ENCODE measurements around the gene THRB. TPM values are rescaled to one million over a fixed set of nuclear protein-coding genes. Genes with fewer than 3 reads are reported as not detected.

THRB gene
- polyA plus RNA-seq (2013, experiment 1 of 4) = 0.30 TPM
- 0.64 TPM for polyA plus RNA-seq (2013, experiment 2 of 4)
- 0.16 TPM for polyA plus RNA-seq (2013, experiment 3 of 4)
- polyA plus RNA-seq (2013, experiment 4 of 4) = 0.41 TPM

DNA sequence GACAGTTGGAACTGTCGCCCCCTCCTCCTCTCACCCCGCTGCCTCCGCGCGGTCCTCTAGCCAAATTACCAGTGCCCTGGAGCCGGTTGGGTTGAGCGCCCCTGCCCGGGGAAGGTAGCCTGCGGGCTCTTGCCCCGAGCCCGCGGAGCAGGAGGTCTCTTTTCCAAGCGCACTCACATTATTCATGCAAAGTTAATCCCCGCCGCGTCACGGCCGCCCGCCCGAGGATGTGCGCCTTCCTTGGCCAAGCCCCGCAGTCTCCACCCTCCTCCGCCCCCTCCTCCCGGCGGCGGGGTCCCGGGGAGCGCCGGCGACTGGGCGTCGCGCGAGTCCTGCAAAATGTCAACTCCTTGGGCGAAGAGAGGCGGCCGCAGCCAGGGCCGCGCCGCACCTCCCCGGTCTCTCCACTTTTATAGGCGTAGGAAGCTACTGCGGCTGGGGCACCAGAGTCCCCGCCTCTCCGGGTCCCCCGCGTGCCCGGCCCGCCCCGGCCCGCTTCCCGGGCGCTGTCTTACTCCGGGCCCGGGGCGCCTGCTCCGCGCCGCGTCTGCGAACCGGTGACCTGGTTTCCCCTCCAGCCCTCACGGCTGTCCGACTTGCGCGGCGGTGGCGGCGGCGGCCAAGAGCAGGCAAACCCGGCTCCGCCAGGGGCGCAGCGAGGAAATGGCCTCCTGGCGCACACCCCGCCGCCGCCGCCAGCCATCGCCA lies at the start of gene THRB:
Gene THRB, minus strand, starts transcription at position 233 of the 708 bp plus-strand sequence.
- peak within 1 kb of the TSS; percentile 67 for H3K4me3 ChIP-seq (ENCODE audit: insufficient read depth, low read depth, low read length)
- H3K27ac ChIP-seq (ENCODE audit: insufficient read depth, low read depth, low read length, poor library complexity, severe bottlenecking) = no peak within 1 kb of the TSS
- H3K36me3 ChIP-seq (ENCODE audit: control insufficient read depth, insufficient read depth, low read length) = no peaks in the 10 kb centered on the region
- WGBS, 2 experiments = 0% methylated on average over 80 of the region's 80 CpGs
- peaks cover 52% of the 10 kb centered on the region for H3K27me3 ChIP-seq (ENCODE audit: control insufficient read depth, insufficient read depth, low read length, poor library complexity, severe bottlenecking)
- no peaks in the 10 kb centered on the region for H3K9me3 ChIP-seq (ENCODE audit: control insufficient read depth, low read length)
- H3K4me1 ChIP-seq (ENCODE audit: control insufficient read depth, insufficient read depth, low read length) = no peaks in the 10 kb centered on the region

DNA sequence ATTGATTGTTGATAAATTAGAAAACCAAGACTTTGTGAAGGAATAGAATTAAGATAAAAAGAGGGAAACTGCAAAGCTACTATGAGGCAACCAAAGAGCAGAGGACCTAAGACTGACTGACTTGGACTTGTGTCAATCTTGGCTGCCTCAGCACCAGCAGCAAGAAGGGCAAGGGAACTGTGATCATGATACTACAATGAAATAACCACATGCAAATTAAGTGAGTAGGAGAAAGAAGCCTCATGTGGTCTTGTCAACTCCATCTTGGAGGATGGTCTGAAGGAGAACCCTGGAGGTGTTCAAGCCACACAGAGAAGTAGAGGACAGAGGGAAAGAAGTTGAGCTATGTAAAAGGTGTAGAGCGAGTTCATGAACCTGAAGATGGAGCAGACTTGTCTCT lies 47.3 kb upstream of the THRB start:
- Histone ChIP-seq H3K27me3 (ENCODE audit: control insufficient read depth, insufficient read depth, low read length, poor library complexity, severe bottlenecking) (no peaks in the 10 kb centered on the region), H3K9me3 (ENCODE audit: control insufficient read depth, low read length) (no peaks in the 10 kb centered on the region), H3K4me1 (ENCODE audit: control insufficient read depth, insufficient read depth, low read length) (no peaks in the 10 kb centered on the region), H3K4me3 (ENCODE audit: insufficient read depth, low read depth, low read length) (no peak overlapping the region), H3K36me3 (ENCODE audit: control insufficient read depth, insufficient read depth, low read length) (no peaks in the 10 kb centered on the region), H3K27ac (ENCODE audit: insufficient read depth, low read depth, low read length, poor library complexity, severe bottlenecking) (no peak overlapping the region)
- 88 to 93% methylated on average over 1 of the region's 1 CpG for WGBS, 2 experiments

DNA sequence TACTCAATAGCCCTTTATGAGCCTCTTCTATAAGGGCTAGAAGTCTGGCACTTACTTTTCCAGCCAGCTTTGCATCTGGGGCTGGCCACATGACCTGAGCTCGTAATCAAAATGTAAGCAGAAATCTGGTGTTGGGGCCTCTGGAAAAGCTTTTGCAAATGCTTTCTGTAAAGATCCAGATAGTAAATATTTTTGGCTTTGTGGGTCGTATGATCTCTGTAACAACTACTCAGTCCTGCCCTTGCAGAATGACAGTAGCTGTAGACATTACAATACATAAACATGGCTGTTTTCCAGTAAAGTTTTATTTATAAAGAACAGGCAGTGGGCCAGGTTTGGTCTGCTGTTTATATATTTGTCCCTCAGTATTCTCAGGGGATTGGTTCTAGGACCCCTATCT lies 46.2 kb upstream of the THRB start:
- H3K4me1 ChIP-seq (ENCODE audit: control insufficient read depth, insufficient read depth, low read length) = no peaks in the 10 kb centered on the region
- H3K9me3 ChIP-seq (ENCODE audit: control insufficient read depth, low read length) = no peaks in the 10 kb centered on the region
- H3K27me3 ChIP-seq (ENCODE audit: control insufficient read depth, insufficient read depth, low read length, poor library complexity, severe bottlenecking) = no peaks in the 10 kb centered on the region
- WGBS, 2 experiments = 87 to 97% methylated on average over 2 of the region's 2 CpGs
- no peak overlapping the region for H3K27ac ChIP-seq (ENCODE audit: insufficient read depth, low read depth, low read length, poor library complexity, severe bottlenecking)
- no peaks in the 10 kb centered on the region for H3K36me3 ChIP-seq (ENCODE audit: control insufficient read depth, insufficient read depth, low read length)
- no peak overlapping the region for H3K4me3 ChIP-seq (ENCODE audit: insufficient read depth, low read depth, low read length)

DNA sequence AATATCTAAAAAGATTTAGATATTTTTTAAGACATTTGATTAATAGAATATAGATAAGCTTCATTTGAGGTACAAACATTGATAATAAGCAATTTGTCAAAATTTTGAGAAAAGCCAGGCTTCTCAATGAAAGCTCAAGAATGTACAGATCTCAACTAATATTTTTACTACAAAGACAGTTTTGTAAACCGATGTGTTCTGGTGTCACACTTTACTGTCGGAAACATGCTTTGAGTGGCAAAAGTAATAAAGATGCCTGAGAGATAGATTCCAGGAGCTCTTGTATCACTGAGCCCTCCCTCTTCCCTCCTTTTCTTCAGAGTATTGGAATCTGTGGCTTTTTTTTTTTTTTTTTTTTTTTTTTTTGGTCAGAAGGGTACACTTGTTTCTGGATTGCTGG lies 45.0 kb upstream of the THRB start:
- no peaks in the 10 kb centered on the region for H3K36me3 ChIP-seq (ENCODE audit: control insufficient read depth, insufficient read depth, low read length)
- WGBS, 2 experiments = 98 to 100% methylated on average over 2 of the region's 2 CpGs
- H3K9me3 ChIP-seq (ENCODE audit: control insufficient read depth, low read length) = no peaks in the 10 kb centered on the region
- no peaks in the 10 kb centered on the region for H3K4me1 ChIP-seq (ENCODE audit: control insufficient read depth, insufficient read depth, low read length)
- no peaks in the 10 kb centered on the region for H3K27me3 ChIP-seq (ENCODE audit: control insufficient read depth, insufficient read depth, low read length, poor library complexity, severe bottlenecking)
- H3K27ac ChIP-seq (ENCODE audit: insufficient read depth, low read depth, low read length, poor library complexity, severe bottlenecking) = no peak overlapping the region
- H3K4me3 ChIP-seq (ENCODE audit: insufficient read depth, low read depth, low read length) = no peak overlapping the region

DNA sequence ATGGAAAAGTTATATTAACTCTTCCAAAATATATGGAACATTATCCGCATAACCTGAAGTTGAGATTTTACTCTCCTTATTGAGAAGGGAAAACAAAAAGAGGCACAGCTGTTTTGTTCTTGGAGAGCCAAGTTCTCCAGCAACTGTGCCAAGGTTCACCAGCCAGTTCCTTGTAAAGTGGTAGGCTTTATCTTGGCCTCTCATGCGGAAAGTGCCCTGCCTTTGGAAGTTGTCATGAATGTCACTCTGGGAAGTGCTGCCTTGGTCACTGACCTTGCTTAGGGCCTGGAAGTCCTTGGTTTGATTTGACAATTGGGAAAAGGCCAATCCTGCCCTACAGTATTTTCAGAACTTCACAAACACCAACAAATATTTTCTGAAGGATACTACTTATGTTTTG lies 44.2 kb upstream of the THRB start:
- Histone ChIP-seq H3K4me1 (ENCODE audit: control insufficient read depth, insufficient read depth, low read length) (no peaks in the 10 kb centered on the region), H3K9me3 (ENCODE audit: control insufficient read depth, low read length) (no peaks in the 10 kb centered on the region), H3K27ac (ENCODE audit: insufficient read depth, low read depth, low read length, poor library complexity, severe bottlenecking) (no peak overlapping the region), H3K4me3 (ENCODE audit: insufficient read depth, low read depth, low read length) (no peak overlapping the region), H3K27me3 (ENCODE audit: control insufficient read depth, insufficient read depth, low read length, poor library complexity, severe bottlenecking) (no peaks in the 10 kb centered on the region), H3K36me3 (ENCODE audit: control insufficient read depth, insufficient read depth, low read length) (no peaks in the 10 kb centered on the region)
- 92 to 97% methylated on average over 2 of the region's 2 CpGs for whole genome bisulfite sequencing, 2 experiments

DNA sequence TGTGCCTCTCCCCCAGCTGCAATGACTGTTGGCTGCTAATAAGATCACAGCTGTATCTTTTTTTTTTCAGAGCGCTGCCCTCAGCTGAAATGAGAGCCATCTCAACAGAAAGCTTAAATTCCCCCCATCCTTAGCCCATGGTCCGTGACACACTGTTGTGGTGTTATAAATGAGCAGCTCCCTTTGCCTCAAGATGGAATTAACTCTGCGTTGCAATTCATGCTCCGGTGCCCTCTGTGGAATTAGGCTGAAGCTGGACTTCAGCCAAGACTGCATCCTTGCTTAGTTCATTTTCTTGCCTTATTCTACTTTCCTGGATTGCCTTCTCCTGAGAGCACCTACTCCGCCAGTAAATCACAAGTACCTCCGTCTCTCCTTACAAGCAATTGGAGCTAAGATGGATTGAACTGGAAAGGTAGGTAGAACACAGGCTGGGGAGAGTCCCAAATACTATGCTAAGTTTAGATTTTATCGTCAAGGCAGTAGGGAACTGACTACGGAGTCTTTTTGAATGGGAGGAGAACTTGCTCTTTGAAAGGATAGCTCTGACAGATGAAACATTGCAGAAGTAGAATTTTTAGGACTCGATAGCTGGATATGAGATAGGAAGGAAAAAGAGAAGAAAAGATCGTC lies 39.0 kb upstream of the THRB start:
- H3K27ac ChIP-seq (ENCODE audit: insufficient read depth, low read depth, low read length, poor library complexity, severe bottlenecking) = no peak overlapping the region
- no peak overlapping the region for H3K4me3 ChIP-seq (ENCODE audit: insufficient read depth, low read depth, low read length)
- H3K36me3 ChIP-seq (ENCODE audit: control insufficient read depth, insufficient read depth, low read length) = no peaks in the 10 kb centered on the region
- 80% methylated on average over 9 to 10 of the region's 10 CpGs for WGBS, 2 experiments
- no peaks in the 10 kb centered on the region for H3K27me3 ChIP-seq (ENCODE audit: control insufficient read depth, insufficient read depth, low read length, poor library complexity, severe bottlenecking)
- H3K4me1 ChIP-seq (ENCODE audit: control insufficient read depth, insufficient read depth, low read length) = no peaks in the 10 kb centered on the region
- no peaks in the 10 kb centered on the region for H3K9me3 ChIP-seq (ENCODE audit: control insufficient read depth, low read length)

DNA sequence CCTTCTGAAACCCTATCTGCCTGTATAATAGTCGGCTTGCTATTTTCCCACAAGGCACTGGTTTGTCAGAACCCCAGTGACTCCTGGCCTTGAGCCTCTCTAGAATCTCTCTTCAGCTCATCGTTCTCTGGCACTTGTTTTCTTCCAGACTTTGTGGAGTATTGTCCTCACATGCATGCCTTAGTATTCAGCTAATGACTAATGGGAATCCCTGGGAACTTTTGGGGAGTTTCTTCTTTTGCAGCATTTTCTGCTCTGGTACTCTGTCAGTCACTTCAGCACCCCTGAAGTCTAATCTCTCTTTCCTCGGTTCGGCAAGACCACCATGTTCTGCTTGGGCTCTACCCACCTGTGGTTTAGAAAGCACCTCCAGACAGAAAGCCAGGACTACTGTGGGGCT lies 35.8 kb upstream of the THRB start:
- Histone ChIP-seq H3K36me3 (ENCODE audit: control insufficient read depth, insufficient read depth, low read length) (no peaks in the 10 kb centered on the region), H3K4me3 (ENCODE audit: insufficient read depth, low read depth, low read length) (no peak overlapping the region), H3K9me3 (ENCODE audit: control insufficient read depth, low read length) (no peaks in the 10 kb centered on the region), H3K27me3 (ENCODE audit: control insufficient read depth, insufficient read depth, low read length, poor library complexity, severe bottlenecking) (no peaks in the 10 kb centered on the region), H3K4me1 (ENCODE audit: control insufficient read depth, insufficient read depth, low read length) (no peaks in the 10 kb centered on the region), H3K27ac (ENCODE audit: insufficient read depth, low read depth, low read length, poor library complexity, severe bottlenecking) (no peak overlapping the region)
- WGBS, 2 experiments = 89 to 90% methylated on average over 4 of the region's 4 CpGs

DNA sequence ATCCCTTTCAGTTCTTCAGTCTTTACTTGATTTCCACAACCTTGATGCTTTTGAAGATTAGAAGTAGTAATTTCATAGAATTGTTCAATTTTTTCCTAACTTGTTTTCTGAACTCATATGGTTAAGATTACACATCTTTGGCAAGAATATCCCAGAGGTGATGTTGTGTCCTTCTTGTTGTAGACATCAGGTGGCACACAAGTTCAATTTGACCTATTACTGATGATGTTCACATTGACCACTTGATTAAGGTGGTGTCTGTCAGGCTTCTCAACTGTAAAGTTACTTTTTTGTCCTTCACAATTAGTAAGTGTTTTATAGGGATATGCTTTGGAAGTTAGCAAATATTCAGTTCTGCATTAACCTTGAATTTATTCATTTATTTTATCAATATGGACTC lies 34.6 kb upstream of the THRB start:
- H3K27ac ChIP-seq (ENCODE audit: insufficient read depth, low read depth, low read length, poor library complexity, severe bottlenecking) = no peak overlapping the region
- H3K27me3 ChIP-seq (ENCODE audit: control insufficient read depth, insufficient read depth, low read length, poor library complexity, severe bottlenecking) = peaks cover 4% of the 10 kb centered on the region
- H3K36me3 ChIP-seq (ENCODE audit: control insufficient read depth, insufficient read depth, low read length) = no peaks in the 10 kb centered on the region
- H3K9me3 ChIP-seq (ENCODE audit: control insufficient read depth, low read length) = no peaks in the 10 kb centered on the region
- H3K4me1 ChIP-seq (ENCODE audit: control insufficient read depth, insufficient read depth, low read length) = no peaks in the 10 kb centered on the region
- no peak overlapping the region for H3K4me3 ChIP-seq (ENCODE audit: insufficient read depth, low read depth, low read length)

DNA sequence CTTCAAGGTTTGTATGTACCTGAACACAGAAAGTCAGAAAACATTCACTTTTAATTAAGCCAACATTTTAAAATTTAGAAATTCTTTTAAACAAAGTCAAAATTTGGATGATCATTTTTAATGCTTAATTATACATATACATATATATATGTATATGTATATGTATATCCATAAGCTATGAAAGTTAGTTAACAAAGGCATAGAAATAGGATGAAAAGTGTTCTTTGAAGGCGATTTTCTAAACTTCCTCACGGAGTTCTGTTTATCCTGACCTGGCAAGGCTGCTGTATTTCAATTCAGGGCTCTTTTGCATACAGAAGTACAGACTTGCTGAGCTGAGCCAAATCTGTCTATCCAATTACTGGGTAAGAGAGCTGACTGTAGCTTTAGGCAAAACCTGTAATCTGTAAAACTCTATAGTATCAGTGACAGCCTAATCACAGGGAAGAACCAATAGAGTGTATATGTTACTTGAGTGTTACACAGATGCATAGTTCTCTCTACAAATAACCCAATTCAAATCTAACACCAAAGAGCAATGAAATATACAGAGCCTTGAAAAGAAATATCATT lies 32.1 kb upstream of the THRB start:
- Histone ChIP-seq H3K9me3 (ENCODE audit: control insufficient read depth, low read length) (no peaks in the 10 kb centered on the region), H3K36me3 (ENCODE audit: control insufficient read depth, insufficient read depth, low read length) (no peaks in the 10 kb centered on the region), H3K27me3 (ENCODE audit: control insufficient read depth, insufficient read depth, low read length, poor library complexity, severe bottlenecking) (peaks cover 29% of the 10 kb centered on the region), H3K27ac (ENCODE audit: insufficient read depth, low read depth, low read length, poor library complexity, severe bottlenecking) (no peak overlapping the region), H3K4me3 (ENCODE audit: insufficient read depth, low read depth, low read length) (no peak overlapping the region), H3K4me1 (ENCODE audit: control insufficient read depth, insufficient read depth, low read length) (peaks cover 7% of the 10 kb centered on the region)
- WGBS, 2 experiments = 69% methylated on average over 2 of the region's 2 CpGs

DNA sequence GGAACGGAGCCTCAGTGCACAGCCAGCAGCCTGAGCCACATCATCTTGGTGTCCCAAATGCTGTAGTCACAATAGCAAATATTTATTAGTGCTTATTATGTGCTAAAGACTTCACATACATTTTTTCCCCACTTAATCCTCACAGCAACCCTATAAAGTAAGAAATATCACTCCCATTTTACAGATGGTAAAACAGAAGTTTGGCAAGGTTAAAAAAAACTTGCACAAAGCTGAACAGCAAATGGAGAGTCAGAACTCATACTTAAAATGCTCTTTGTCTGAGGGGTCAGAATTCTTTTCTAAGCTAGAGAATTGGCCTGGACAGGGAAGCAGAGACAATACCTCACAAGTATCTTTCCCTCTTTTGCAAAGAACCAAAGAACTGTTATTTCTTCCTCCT lies 30.9 kb upstream of the THRB start:
- Histone ChIP-seq H3K27me3 (ENCODE audit: control insufficient read depth, insufficient read depth, low read length, poor library complexity, severe bottlenecking) (peaks cover 41% of the 10 kb centered on the region), H3K36me3 (ENCODE audit: control insufficient read depth, insufficient read depth, low read length) (no peaks in the 10 kb centered on the region), H3K4me3 (ENCODE audit: insufficient read depth, low read depth, low read length) (no peak overlapping the region), H3K4me1 (ENCODE audit: control insufficient read depth, insufficient read depth, low read length) (peaks cover 7% of the 10 kb centered on the region), H3K9me3 (ENCODE audit: control insufficient read depth, low read length) (no peaks in the 10 kb centered on the region), H3K27ac (ENCODE audit: insufficient read depth, low read depth, low read length, poor library complexity, severe bottlenecking) (no peak overlapping the region)
- 89 to 100% methylated on average over 1 of the region's 1 CpG for WGBS, 2 experiments
